NCI-H1105 (cell line): ENCODE results near the gene MARK3.
A peak's percentile ranks its signal among the peaks of the same experiment; 100 is the strongest.

Experiments used
- DNase-seq: peaks from one replicate; lab custom pipeline; 2025; lab: John Stamatoyannopoulos, UW

Gene MARK3

GRCh38 chr14:103538291-103539055 lies 153.3 kb downstream of the MARK3 start:
- no peak for DNase-seq

GRCh38 chr14:103539056-103539825 lies 154.0 kb downstream of the MARK3 start:
- no peak for DNase-seq

GRCh38 chr14:103540821-103541708 lies 155.8 kb downstream of the MARK3 start:
- no peak for DNase-seq

GRCh38 chr14:103541709-103542604 lies 156.7 kb downstream of the MARK3 start:
- DNase-seq = no peak

- DNase-seq = no peak
Observed at GRCh38 chr14:103542605-103543088, 157.4 kb downstream of the MARK3 start.

- DNase-seq = no peak
Observed at GRCh38 chr14:103543140-103543539, 157.9 kb downstream of the MARK3 start.

- no peak for DNase-seq
Observed at GRCh38 chr14:103543721-103544387, 158.6 kb downstream of the MARK3 start.

GRCh38 chr14:103544388-103545218 lies 159.4 kb downstream of the MARK3 start:
- no peak for DNase-seq

GRCh38 chr14:103545219-103545914 lies 160.2 kb downstream of the MARK3 start:
- DNase-seq = no peak

- no peak for DNase-seq
Observed at GRCh38 chr14:103545915-103546651, 160.9 kb downstream of the MARK3 start.

GRCh38 chr14:103546652-103547454 lies 161.6 kb downstream of the MARK3 start:
- peak; percentile 70 for DNase-seq

- no peak for DNase-seq
Observed at GRCh38 chr14:103547455-103547940, 162.3 kb downstream of the MARK3 start.

- DNase-seq = no peak
Observed at GRCh38 chr14:103547941-103548462, 162.8 kb downstream of the MARK3 start.

- no peak for DNase-seq
Observed at GRCh38 chr14:103548463-103549351, 163.5 kb downstream of the MARK3 start.

GRCh38 chr14:103549361-103550311 lies 164.4 kb downstream of the MARK3 start:
- DNase-seq = no peak
